Immature natural killer cell (primary cell): ENCODE results near the gene HLF. TPM values are rescaled to one million over a fixed set of nuclear protein-coding genes. Genes with fewer than 3 reads are reported as not detected.
A peak's percentile ranks its signal among the peaks of the same experiment; 100 is the strongest.

ENCODE experiments used
- DNase-seq, 3 donors: peaks; one replicate each; pipeline ENCODE4 v3.0.0; 2022; ENCODE audit warnings: mixed read lengths in 1 of 3
- H3K27ac Mint-ChIP-seq, 6 donors: one replicate each; pipeline ENCODE4 v1.8.0; 2020; ENCODE audit warnings: mixed read lengths in 6 of 6, mild to moderate bottlenecking in 5 of 6, inconsistent platforms in 4 of 6, moderate library complexity in 3 of 6
- H3K27me3 Mint-ChIP-seq, 3 donors: one replicate each; pipeline ENCODE4 v1.8.0; 2020 to 2021; ENCODE audit warnings: low read depth in 3 of 3, mild to moderate bottlenecking in 3 of 3, mixed read lengths in 3 of 3, moderate library complexity in 3 of 3, inconsistent platforms in 1 of 3
- H3K36me3 Mint-ChIP-seq, 3 donors: one replicate each; pipeline ENCODE4 v1.8.0; 2020; ENCODE audit warnings: mixed read lengths in 3 of 3, inconsistent platforms in 2 of 3, mild to moderate bottlenecking in 2 of 3
- H3K4me1 Mint-ChIP-seq, 2 donors: one replicate each; pipeline ENCODE4 v1.8.0; 2020; ENCODE audit warnings: inconsistent platforms in 2 of 2, mild to moderate bottlenecking in 2 of 2, mixed read lengths in 2 of 2, moderate library complexity in 1 of 2
- H3K4me3 Mint-ChIP-seq, 5 donors: one replicate each; pipeline ENCODE4 v1.8.0; 2020; ENCODE audit warnings: mild to moderate bottlenecking in 5 of 5, mixed read lengths in 5 of 5, inconsistent platforms in 3 of 5, moderate library complexity in 3 of 5
- H3K9me3 Mint-ChIP-seq, 6 donors: one replicate each; pipeline ENCODE4 v1.8.0; 2020; ENCODE audit warnings: mild to moderate bottlenecking in 6 of 6, mixed read lengths in 6 of 6, inconsistent platforms in 4 of 6, moderate library complexity in 3 of 6
- polyA plus RNA-seq, 3 donors: library from polyadenylated mRNA; unstranded; fragments of 300-500 nt; fragmentation: Illumina TruSeq; gene quantifications; one replicate each; pipeline ENCODE4 v1.2.3, GENCODE V29; 2021

HLF gene
- polyA plus RNA-seq, 3 donors from 2014 or later, result not detected

DNA sequence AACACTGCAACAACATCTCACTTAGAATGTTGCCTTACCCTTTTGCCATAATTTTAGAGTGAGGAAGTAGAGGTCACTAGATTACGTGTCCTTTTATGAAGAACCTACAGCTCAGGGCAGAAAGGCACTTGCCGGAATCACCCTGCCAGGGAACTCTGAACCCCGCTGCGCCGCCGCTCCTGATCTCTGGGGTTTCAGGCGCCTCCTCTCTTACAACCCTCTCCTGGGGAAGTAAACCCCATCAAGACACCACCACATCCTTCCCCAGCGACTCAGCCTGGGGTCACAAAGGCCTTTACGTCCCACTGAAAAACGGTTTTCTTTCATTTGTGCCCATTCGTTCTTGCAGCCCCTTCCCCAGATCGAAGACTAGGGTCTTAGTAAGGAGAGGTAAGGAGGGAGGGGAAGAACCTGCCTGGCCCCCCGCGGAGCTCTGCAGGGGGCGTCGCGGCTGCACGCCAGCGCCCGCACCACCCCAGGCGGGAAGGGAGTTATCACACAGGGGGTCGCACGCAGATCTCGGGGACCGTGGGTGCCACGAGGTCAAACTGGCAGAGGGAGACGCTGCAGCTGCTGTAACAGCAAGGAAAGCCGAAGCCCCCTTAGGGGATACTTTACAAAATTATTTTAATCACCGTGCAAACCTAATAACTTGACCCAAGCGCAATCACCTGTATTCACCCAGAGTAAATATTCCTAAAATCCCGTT is 1.0 kb upstream of the HLF start:
- Mint-ChIP-seq H3K27me3 (peaks cover 11 to 48% (median 27%) of the 10 kb centered on the region in 3 donors), H3K36me3 (no peaks in the 10 kb centered on the region), H3K27ac (peak overlapping the region in 4 of 6 donors; percentile 41 to 74 (median 53)), H3K4me3 (peak overlapping the region; percentile 68 to 86 (median 82)), H3K9me3 (peaks cover 0 to 14% (median 2%) of the 10 kb centered on the region in 6 donors), H3K4me1 (peaks cover 15 to 21% of the 10 kb centered on the region in 2 donors)
- peak in 1 of 3 donors; percentile 2 for DNase-seq

DNA sequence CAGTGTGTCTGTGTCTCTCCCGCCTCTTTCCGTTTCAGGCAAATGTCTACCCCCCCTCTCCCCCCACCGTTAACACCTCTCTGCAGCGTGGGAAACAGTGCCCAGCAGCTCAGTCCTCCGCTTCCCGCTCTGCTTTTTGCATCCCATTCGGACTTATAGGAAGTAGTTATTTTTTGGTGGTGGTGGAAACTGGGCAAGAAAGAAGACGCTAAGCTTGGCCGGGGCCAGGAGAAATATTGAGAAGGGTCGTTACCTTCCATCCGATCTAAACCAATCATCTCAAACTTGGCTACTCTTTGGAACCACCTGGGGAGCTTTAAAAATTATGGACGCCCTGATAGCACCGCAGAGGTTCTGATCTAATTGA is 499 bp upstream of the HLF start:
- peaks cover 0 to 14% (median 2%) of the 10 kb centered on the region in 6 donors for H3K9me3 Mint-ChIP-seq
- H3K36me3 Mint-ChIP-seq, result no peaks in the 10 kb centered on the region
- DNase-seq, result no peak
- peak overlapping the region in 3 of 6 donors; percentile 24 to 74 (median 41) for H3K27ac Mint-ChIP-seq
- peaks cover 11 to 45% (median 24%) of the 10 kb centered on the region in 3 donors for H3K27me3 Mint-ChIP-seq
- H3K4me1 Mint-ChIP-seq, result peaks cover 15 to 21% of the 10 kb centered on the region in 2 donors
- H3K4me3 Mint-ChIP-seq, result peak overlapping the region; percentile 68 to 86 (median 82)

DNA sequence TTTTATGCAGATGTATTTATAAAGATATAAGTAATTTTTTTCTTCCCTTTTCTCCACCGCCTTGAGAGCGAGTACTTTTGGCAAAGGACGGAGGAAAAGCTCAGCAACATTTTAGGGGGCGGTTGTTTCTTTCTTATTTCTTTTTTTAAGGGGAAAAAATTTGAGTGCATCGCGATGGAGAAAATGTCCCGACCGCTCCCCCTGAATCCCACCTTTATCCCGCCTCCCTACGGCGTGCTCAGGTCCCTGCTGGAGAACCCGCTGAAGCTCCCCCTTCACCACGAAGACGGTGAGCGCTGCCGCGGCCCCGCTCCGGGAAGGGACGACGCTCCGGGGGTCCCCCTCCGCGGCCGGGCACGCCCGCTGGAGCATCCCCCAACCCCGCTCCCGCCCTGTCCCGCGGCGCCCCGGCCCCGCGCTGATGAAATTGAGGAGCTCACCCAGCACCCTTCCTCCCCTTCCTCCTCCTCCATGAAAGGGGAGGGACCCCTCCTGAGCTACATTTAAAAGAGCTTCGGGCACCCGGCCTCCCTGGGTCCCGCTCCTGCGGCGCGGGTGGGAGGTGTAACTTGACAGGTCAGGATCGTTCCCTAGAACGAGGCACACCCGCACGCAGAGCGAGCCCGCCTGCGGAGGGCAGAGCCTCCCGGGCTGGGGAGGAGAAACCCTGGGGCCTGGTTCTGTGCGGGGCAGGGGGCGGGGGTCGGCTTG is 706 bp downstream of the HLF start:
- Mint-ChIP-seq H3K9me3 (peaks cover 0 to 14% (median 4%) of the 10 kb centered on the region in 6 donors), H3K4me1 (peaks cover 15 to 21% of the 10 kb centered on the region in 2 donors), H3K4me3 (peak overlapping the region; percentile 55 to 73 (median 68)), H3K36me3 (no peaks in the 10 kb centered on the region), H3K27ac (no peak overlapping the region), H3K27me3 (peaks cover 13 to 45% (median 21%) of the 10 kb centered on the region in 3 donors)
- no peak for DNase-seq

DNA sequence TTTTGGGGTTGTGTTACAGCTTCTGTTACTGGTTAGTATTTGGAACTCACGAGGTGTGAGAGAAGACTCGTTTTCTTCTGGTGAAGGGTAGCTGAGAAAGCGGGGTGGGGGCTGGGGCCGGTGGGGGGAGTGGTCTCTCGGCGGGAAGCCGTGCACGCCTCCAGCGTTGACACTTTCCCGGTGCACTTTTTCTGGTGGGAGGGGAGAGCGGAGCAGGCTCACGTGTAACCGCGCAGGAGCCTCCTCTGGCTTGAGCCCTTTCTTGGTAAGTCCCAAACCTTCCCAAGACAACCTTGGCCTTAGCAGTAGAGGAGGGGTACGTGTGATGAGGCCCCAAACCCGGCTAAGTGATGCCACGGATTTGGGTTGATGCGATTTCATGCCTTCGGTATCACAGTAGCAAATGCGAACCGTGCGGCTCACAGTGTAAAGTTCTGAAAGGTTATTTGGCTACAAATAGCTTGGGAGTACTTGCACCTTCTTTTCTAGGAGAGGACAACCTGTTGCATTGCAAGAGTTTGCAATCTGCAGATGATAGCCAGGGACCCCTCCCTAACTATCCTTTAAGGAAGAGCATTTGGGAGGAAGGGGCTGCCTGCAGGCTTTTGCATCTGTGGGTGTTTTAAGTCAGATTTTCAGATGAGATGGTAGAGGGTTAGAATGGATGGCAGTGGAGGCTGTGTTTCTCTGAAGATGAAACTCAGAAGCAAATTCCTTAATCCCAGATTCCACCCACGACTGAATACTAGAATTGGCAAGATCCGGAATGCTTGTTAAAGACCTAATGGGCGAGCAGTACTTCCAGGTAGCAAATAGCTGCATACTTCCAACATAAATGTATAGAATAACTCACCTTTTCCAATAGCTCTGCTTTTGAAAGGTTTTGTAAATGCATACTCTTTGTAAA is 1.5 kb downstream of the HLF start:
- peaks cover 15 to 21% of the 10 kb centered on the region in 2 donors for H3K4me1 Mint-ChIP-seq
- H3K27ac Mint-ChIP-seq, result no peak overlapping the region
- DNase-seq, result no peak
- no peaks in the 10 kb centered on the region for H3K36me3 Mint-ChIP-seq
- peaks cover 0 to 9% (median under 1%) of the 10 kb centered on the region in 6 donors for H3K9me3 Mint-ChIP-seq
- peaks cover 14 to 42% (median 24%) of the 10 kb centered on the region in 3 donors for H3K27me3 Mint-ChIP-seq
- H3K4me3 Mint-ChIP-seq, result peak overlapping the region; percentile 43 to 65 (median 49)

DNA sequence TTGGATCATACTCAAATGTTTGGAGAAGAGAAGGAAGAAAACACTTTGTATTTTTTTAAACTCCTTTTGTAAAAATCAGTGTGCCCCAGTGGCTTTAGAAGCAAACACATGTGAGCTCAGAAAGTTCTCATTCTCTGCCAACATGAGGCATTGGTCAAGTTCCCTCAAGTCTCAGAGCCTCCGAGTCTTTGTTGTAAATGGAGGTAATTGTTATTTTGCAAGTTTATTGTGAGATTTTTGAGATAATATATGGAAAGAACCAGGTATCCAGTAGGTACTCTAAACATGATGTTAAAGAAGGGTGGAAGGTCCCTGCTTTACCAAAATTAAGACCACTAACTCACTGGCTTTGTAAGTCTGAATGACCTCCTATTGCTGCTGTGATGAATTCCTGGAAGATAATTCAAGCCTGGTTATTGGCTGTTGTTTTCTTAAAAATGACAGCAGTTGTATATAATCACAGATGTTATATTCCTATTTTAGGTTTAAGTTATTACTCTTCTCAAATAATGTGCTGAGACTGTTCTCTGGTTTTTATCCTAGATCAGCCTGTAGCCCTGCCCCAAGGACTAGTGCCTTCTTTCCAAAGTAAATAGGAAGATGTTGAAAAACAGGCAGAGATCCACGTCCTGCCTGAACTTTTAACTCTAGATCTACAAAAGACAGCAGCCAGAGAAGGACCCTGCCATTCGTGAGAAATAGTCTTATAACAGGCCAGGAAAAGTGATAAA is 2.4 kb downstream of the HLF start:
- Mint-ChIP-seq H3K36me3 (no peaks in the 10 kb centered on the region), H3K27ac (no peak overlapping the region), H3K4me1 (peaks cover 15 to 21% of the 10 kb centered on the region in 2 donors), H3K9me3 (peaks cover 0 to 4% (median 0%) of the 10 kb centered on the region in 6 donors), H3K27me3 (peaks cover 18 to 34% (median 22%) of the 10 kb centered on the region in 3 donors), H3K4me3 (no peak overlapping the region)
- no peak for DNase-seq

DNA sequence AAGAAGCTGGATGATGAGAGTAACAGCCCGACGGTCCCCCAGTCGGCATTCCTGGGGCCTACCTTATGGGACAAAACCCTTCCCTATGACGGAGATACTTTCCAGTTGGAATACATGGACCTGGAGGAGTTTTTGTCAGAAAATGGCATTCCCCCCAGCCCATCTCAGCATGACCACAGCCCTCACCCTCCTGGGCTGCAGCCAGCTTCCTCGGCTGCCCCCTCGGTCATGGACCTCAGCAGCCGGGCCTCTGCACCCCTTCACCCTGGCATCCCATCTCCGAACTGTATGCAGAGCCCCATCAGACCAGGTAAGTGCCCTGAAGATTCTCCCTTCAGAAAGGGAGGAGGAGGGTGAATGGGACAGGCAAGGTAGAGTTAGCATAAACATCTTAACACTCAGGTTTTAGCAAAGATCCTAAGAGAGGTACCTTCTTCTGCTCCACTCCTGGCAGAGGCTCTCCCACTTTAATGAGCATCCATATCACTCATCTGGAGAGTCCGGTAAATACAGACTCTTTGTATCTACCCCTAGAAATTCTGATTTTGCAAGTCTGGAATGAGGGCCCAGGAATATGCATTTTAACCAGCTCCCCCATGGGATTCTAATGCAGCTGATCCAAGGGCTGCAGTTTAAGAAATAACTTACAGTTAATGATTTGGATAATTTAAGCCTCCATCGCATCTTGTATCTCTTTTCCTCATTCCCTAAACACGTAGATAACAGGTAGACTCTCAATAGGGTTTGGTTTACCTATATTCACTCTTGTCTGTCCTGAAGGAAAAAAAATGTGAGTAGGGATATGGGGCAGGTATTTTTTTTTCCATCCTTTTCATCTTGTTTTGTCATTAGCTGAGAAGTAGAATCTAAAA is 3.3 kb downstream of the HLF start:
- no peaks in the 10 kb centered on the region for H3K36me3 Mint-ChIP-seq
- no peak overlapping the region for H3K27ac Mint-ChIP-seq
- peaks cover 0 to 2% (median 0%) of the 10 kb centered on the region in 6 donors for H3K9me3 Mint-ChIP-seq
- peaks cover 15 to 30% (median 20%) of the 10 kb centered on the region in 3 donors for H3K27me3 Mint-ChIP-seq
- DNase-seq, result no peak
- H3K4me3 Mint-ChIP-seq, result no peak overlapping the region
- peaks cover 15 to 20% of the 10 kb centered on the region in 2 donors for H3K4me1 Mint-ChIP-seq

DNA sequence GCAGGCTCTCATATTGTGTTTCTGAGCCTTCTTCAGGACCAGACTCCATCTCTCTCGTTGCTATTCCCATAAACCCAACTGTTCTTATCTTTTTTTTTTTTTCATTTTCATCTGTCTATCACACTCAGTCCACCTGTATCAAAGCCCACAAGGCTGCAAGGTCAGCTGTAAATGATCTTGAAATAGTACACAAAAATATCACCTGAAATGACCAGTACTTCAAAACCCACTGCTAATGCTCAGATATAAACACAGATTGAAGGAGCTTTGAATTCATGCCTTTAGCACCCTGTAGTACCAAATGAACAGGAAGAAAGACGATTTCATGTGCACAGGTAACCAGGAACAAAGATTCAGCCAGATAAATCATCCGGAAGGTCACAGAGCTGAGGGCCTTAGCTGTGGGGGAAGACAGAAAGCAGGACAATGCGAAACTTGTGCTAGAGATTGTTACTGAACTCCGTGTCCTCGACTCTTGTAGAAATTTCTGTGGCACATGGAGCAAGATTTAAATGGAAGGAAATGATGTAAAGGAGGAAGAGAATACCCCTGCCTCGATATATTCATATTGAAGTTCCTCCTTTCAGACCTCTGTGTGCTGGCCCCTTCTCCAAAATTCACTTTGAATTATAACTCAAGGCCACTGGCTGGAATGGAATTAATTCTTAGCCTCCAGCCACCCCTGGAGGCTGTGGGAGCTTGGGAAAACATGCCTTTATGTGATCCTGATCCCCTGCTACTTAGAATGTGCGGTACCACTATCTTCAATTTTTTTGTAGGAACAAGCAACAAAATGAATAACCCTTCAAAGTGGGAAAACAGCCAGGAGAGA is 4.1 kb downstream of the HLF start:
- Mint-ChIP-seq H3K36me3 (no peaks in the 10 kb centered on the region), H3K9me3 (peaks cover 0 to 2% (median 0%) of the 10 kb centered on the region in 6 donors), H3K27ac (no peak overlapping the region), H3K27me3 (peaks cover 11 to 22% (median 16%) of the 10 kb centered on the region in 3 donors), H3K4me3 (no peak overlapping the region), H3K4me1 (peaks cover 9 to 13% of the 10 kb centered on the region in 2 donors)
- no peak for DNase-seq

DNA sequence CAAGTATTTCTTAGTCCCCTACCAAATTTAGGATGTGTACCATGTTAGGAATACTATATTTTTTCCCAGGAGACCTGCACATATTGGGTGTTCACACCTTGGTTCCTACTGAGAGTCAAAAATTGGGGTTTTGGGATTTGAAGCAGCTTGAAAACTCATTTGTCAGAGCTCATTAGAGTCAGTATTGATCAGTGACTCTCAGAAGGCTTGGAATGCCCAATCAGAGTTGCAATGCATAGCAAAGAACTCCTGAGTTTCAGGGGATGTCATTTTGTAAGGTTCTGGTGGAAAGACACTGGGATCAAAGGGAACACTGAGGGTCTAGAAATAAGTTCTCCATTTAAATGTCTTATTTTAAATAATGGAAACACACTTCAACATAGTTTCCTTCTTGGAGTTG is 5.1 kb downstream of the HLF start:
- no peak overlapping the region for H3K27ac Mint-ChIP-seq
- peaks cover 11 to 16% (median 16%) of the 10 kb centered on the region in 3 donors for H3K27me3 Mint-ChIP-seq
- DNase-seq, result no peak
- H3K9me3 Mint-ChIP-seq, result peaks cover 0 to 2% (median 0%) of the 10 kb centered on the region in 6 donors
- peaks cover 0 to 5% of the 10 kb centered on the region in 2 donors for H3K4me1 Mint-ChIP-seq
- no peaks in the 10 kb centered on the region for H3K36me3 Mint-ChIP-seq
- H3K4me3 Mint-ChIP-seq, result no peak overlapping the region

DNA sequence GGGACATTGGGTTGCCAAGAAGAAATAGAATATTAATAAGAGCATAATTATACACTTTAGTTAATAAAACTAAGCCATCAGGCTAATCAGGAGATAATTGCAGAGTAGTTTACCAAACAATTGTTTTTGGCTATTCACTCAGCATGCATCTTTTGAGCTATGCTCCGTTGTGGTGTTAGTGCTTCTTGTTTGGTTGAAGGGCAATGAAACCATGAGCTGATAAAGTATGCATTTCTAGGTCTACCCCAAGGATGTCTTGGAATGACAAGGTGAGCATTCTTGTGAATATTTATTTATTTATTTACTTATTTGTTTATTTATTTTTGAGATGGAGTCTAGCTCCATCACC is 6.4 kb downstream of the HLF start:
- Mint-ChIP-seq H3K9me3 (peaks cover 0 to 2% (median 0%) of the 10 kb centered on the region in 6 donors), H3K27ac (no peak overlapping the region), H3K4me1 (peaks cover 0 to 1% of the 10 kb centered on the region in 2 donors), H3K4me3 (no peak overlapping the region), H3K36me3 (no peaks in the 10 kb centered on the region), H3K27me3 (peaks cover 13 to 17% (median 15%) of the 10 kb centered on the region in 3 donors)
- DNase-seq, result no peak

DNA sequence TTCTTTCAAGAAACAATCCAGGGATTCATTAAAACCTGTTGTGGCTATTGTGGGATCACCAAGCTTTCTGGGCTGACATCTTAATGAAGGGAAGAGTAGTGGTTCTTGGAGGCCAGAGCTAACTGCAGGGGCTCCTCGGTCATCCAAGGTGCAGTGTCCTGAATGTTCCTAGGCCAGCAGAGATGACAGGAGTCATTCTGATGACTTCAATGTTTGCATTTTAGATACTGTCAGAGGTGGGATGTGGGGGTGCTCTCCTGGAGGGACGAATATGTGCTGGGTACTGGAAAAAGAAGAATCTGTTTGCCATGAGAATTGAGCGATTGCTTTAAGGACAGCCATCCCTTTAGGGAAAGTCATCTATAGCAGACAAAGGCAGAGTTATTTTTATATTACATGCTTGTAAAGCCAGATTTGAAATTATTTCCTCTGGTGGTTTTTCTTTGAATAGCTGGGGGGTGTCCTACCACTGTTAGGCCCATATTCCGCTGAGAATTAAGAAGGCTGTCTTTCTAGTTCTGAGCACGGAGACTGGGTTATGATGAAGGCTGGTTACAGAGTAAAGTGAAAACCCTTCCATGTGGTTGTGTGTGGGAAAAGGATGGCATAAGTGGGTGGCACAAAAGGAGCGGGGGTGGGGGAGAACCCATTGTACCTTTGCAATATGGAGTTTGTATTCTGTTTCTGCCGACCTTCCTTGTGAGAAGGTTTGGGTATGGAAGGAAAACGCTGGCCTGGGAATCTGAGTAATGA is 7.4 kb downstream of the HLF start:
- H3K4me1 Mint-ChIP-seq, result no peaks in the 10 kb centered on the region
- H3K4me3 Mint-ChIP-seq, result no peak overlapping the region
- DNase-seq, result no peak
- H3K27ac Mint-ChIP-seq, result no peak overlapping the region
- H3K27me3 Mint-ChIP-seq, result peaks cover 13 to 19% (median 17%) of the 10 kb centered on the region in 3 donors
- H3K36me3 Mint-ChIP-seq, result no peaks in the 10 kb centered on the region
- peaks cover 0 to 2% (median 0%) of the 10 kb centered on the region in 6 donors for H3K9me3 Mint-ChIP-seq
